Fibroblast of mammary gland (primary cell): Measurements from ENCODE around the gene RTKN2.

ENCODE experiments used
- DNase-seq: peaks from one replicate; pipeline ENCODE4 v3.0.0-alpha.2; 2010; ENCODE audit warnings: low read depth
- H3K4me3 ChIP-seq: 2 replicates; pipeline ENCODE4 v1.5.1; 2011; ENCODE audit warnings: low read depth, mild to moderate bottlenecking, low read length, moderate library complexity; ENCODE audit not compliant: control insufficient read depth
- TF ChIP-seq, protein P1 (sequence below): conservative IDR thresholded peaks from 2 replicates; pipeline ENCODE4 v1.5.1; 2011; ENCODE audit warnings: low read depth, low read length, inconsistent platforms; ENCODE audit not compliant: control insufficient read depth, insufficient read depth

RTKN2 gene

DNA sequence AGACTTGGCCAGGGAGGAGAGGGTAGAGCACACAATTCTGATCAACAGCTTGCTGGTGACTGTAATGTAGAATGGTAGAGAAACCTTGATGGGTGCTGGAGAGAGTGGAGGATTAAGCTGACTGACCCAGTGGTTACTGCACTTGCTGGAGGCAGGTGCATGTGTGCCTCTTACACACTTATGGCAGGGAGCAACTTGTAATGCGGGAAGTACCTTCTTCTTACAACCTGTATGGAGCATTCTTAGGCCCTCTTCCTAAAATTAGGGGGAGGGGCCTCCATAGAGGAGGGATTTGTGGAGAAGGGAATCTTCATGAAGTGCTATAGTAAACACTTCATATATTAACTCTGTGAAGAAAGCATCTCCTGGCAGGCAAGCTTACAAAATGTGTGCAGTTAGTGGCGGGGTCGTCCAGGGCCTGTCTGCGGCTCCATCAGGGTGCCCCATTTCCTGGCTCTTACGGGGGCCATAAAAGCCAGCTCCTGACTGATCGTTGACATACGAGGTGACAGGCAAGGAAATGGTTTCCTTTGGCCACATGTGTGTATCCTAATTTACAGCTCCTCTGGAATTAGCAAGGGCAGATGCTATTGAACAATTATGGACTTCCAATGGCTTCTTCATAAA, 113.5 kb downstream of the RTKN2 start:
- no peak for DNase-seq
- no peak overlapping the region for H3K4me3 ChIP-seq
- TF ChIP-seq, protein P1, sequence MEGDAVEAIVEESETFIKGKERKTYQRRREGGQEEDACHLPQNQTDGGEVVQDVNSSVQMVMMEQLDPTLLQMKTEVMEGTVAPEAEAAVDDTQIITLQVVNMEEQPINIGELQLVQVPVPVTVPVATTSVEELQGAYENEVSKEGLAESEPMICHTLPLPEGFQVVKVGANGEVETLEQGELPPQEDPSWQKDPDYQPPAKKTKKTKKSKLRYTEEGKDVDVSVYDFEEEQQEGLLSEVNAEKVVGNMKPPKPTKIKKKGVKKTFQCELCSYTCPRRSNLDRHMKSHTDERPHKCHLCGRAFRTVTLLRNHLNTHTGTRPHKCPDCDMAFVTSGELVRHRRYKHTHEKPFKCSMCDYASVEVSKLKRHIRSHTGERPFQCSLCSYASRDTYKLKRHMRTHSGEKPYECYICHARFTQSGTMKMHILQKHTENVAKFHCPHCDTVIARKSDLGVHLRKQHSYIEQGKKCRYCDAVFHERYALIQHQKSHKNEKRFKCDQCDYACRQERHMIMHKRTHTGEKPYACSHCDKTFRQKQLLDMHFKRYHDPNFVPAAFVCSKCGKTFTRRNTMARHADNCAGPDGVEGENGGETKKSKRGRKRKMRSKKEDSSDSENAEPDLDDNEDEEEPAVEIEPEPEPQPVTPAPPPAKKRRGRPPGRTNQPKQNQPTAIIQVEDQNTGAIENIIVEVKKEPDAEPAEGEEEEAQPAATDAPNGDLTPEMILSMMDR = no peak

DNA sequence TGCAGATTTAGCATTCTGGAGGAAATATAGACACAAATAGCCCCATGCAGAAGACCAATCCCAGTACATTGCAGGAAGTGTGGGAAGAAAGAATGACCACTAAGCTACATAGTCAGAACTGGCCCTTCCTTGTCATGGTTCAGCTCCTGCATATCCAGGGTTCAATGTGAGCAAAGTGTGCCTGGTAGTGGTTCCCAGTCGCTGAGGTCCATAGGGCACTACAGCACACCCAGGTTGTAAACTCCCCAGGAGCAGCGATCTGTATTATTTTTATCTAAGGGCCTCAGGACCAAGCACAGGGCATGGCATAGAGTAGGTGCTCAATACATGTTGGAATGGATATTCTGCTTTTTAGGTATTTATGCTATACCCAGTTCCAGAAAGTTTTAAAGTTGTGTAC, 114.4 kb downstream of the RTKN2 start:
- TF ChIP-seq, protein P1 = no peak
- DNase-seq = no peak
- no peak overlapping the region for H3K4me3 ChIP-seq

DNA sequence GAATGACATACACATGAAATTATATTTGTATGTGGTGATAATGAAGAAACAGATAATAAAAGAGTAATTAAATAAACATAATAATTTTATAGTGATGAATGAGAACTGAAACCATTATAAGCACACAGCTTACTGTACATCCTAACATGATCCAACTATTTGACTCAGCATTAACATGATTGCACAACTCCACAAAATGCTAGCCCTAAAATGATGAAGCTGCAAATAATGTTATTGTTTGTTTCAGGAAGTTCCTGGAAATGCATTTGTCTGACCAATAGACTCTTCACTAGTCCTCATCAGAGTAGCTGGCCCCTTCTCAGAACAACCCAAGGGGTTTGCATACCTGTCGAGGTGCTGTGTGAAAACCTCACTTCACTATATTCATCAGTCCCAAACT, 115.5 kb downstream of the RTKN2 start:
- H3K4me3 ChIP-seq = no peak overlapping the region
- peak; percentile 83 for DNase-seq
- TF ChIP-seq, protein P1 = no peak

DNA sequence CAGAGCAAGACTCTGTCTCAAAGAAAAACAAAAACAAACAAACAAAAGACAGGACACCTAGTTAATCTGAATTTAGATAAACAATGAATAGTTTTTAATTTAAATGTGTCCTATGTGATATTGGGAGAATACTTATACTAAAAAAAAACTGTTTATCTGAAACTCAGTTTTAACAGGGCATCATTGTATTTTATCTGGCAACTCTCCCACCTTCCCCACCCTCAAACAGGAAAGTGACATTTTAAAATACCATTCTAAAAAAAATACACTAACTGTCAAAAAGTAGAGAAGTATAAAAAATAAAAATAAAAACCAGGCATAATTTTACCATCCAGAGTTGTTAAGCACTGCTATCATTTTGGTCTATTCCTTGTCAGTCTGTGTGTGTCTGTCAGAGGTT, 119.0 kb downstream of the RTKN2 start:
- H3K4me3 ChIP-seq = no peak overlapping the region
- TF ChIP-seq, protein P1 = no peak
- no peak for DNase-seq

DNA sequence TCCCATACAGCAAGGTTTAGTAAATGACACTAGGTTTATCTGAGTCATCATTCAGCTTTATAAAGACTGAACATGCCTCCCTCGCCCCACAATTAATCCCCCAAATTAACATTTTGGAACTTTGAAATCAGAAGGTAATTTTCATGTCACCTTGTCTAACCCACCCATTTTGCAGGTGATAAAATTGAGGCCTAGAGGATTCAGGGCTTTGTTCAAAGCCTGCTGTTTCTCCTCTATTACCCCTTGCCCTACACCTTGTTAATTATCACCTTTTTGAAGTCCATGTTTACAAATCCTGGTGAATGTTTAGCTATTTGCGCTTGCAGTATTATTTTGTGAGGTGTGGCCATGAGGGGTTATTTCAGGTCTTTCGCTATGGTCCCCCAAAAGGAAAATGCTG, 120.5 kb downstream of the RTKN2 start:
- H3K4me3 ChIP-seq = no peak overlapping the region
- TF ChIP-seq, protein P1 = no peak
- DNase-seq = no peak

DNA sequence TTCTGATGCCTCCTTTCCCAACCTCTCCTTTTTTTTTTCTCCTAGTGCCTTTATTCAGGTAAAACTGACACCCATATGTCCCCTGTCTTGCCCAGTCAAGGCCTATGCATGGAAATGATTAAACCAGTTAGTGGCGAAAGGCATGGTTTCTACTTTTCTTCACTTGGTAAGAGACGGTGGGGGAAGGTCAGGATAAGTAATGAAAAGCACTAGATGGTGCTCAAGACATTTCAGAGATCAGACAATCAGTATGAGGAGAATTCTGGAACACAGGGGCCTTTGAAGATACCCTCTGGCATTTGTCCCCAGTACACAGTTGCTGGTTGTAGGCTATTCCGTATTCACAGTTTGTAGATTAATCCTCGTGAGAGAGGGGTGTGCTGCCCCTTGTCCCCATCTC, 121.2 kb downstream of the RTKN2 start:
- TF ChIP-seq, protein P1 = no peak
- DNase-seq = no peak

DNA sequence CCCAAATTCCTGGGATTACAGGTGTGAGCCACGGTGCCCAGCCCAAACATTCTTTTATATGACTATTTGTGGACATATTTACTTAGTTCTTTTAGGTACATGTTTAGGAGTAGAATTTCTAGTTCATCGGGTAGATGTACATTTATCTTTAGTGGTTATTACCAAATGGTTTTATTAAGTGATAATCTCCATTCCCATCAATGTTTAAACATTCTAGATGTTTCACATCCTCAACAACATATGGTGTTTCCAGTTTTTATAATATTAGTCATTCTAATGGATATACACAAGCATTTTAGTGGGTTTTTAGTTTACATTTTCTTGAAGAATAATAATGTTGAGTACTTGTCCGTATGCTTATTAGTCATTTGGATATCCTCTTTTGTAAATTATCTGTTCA, 131.7 kb downstream of the RTKN2 start:
- TF ChIP-seq, protein P1 = no peak
- no peak overlapping the region for H3K4me3 ChIP-seq
- peak; percentile 54 for DNase-seq

More for the DNA sequence above, 121.2 kb downstream of the RTKN2 start:
- H3K4me3 ChIP-seq = no peak overlapping the region
